Sigmoid colon (tissue), 4 donors: ENCODE data around the gene CD81.

Experiments
- EP300 ChIP-seq, 4 donors: sonication (generic); formaldehyde crosslinking; IDR thresholded peaks; one replicate each; pipeline ENCODE4 v1.6.1; 2017; ENCODE audit warnings: antibody characterized with exemption in 4 of 4
- TF ChIP-seq, protein P1 (sequence below), 4 experiments: fragments of 450-650 bp in 3 of 4; fragments of 200-600 bp in 1 of 4; IDR thresholded peaks; one replicate each; pipeline ENCODE4 v1.5.1; 2016 to 2019; ENCODE audit warnings: antibody characterized with exemption in 4 of 4, mild to moderate bottlenecking in 3 of 4, moderate library complexity in 2 of 4

DNA sequence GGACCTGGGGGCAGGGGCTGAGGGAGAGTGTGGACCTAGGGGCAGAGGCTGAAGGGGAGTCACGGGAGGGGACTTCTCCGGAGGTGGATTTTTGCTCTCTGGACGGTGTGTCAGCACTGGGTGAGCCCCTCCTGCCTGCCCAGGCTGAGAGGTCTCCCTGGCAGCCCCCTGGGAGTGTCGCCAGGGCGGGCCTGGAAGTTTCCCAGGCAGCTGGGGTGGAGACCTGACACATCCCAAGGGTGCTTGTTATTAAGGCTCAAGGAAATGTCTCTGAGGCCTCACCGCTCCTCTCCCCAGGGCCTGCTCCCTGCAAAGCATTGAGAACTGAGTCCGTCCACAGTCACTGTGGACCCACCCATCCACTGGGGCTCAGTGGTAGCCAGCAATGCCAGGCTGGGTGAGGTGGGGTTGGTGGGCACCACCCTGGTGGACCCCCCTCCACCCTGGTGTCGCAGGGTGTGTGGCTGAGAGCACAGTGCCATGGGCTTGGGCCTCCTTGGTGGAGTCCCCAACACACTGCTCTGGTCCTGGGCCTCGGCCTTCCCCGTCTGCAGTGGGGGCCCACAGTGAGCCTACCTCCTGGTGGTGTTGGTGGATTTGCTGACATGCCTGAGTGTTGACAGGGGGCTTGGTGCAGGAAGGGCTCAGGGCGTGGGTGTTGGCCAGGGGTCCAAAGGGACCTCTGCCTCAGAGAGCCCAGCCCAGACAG, 2.5 kb downstream of the CD81 start:
- TF ChIP-seq, protein P1, sequence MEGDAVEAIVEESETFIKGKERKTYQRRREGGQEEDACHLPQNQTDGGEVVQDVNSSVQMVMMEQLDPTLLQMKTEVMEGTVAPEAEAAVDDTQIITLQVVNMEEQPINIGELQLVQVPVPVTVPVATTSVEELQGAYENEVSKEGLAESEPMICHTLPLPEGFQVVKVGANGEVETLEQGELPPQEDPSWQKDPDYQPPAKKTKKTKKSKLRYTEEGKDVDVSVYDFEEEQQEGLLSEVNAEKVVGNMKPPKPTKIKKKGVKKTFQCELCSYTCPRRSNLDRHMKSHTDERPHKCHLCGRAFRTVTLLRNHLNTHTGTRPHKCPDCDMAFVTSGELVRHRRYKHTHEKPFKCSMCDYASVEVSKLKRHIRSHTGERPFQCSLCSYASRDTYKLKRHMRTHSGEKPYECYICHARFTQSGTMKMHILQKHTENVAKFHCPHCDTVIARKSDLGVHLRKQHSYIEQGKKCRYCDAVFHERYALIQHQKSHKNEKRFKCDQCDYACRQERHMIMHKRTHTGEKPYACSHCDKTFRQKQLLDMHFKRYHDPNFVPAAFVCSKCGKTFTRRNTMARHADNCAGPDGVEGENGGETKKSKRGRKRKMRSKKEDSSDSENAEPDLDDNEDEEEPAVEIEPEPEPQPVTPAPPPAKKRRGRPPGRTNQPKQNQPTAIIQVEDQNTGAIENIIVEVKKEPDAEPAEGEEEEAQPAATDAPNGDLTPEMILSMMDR (IDR thresholded peaks at IDR 0.05): no peak
- TF ChIP-seq EP300 (IDR thresholded peaks at IDR 0.05): no peak
